H1 (cell line): Measurements from ENCODE around the gene NEU3. TPM values are rescaled to one million over a fixed set of nuclear protein-coding genes. Genes with fewer than 3 reads are reported as not detected.

ENCODE experiments used
- CTCF ChIA-PET: fragments of 300-600 bp; sonication (Branson Sonifier 250); formaldehyde crosslinking; loops from one replicate; lab custom pipeline; 2021; ENCODE audit not compliant: partially characterized antibody; lab: Charles Lee
- POLR2A ChIA-PET: fragments of 300-600 bp; sonication (Branson Sonifier 250); formaldehyde crosslinking; loops from one replicate; lab custom pipeline; 2021; ENCODE audit warnings: inconsistent platforms; ENCODE audit not compliant: partially characterized antibody; lab: Charles Lee
- DNase-seq, 2 experiments: peaks; one replicate each; pipeline versions ENCODE4 v3.0.0 to v3.0.0-alpha.2; 2010 to 2022; ENCODE audit warnings: low spot score in 2 of 2, low read depth in 1 of 2, mixed read lengths in 1 of 2
- FAIRE-seq: peaks from 2 replicates; lab custom pipeline; 2011; peaks lifted over from hg19 to GRCh38; lab: Jason Lieb, UNC
- H2AFZ ChIP-seq: 2 replicates; pipeline ENCODE4 v1.8.1; 2012; ENCODE audit warnings: low read length, inconsistent platforms
- H2AK5ac ChIP-seq: 2 replicates; pipeline ENCODE4 v1.6.1; 2013; ENCODE audit warnings: low read depth, low read length
- H2BK120ac ChIP-seq: replicated peaks from 2 replicates; pipeline ENCODE3; 2013; ENCODE audit warnings: low read depth, low read length, inconsistent platforms
- H2BK12ac ChIP-seq: 2 replicates; pipeline ENCODE4 v1.6.1; 2013; ENCODE audit warnings: low read depth, low read length
- H2BK15ac ChIP-seq: 2 replicates; pipeline ENCODE4 v1.6.1; 2013; ENCODE audit warnings: low read length
- H2BK20ac ChIP-seq: 2 replicates; pipeline ENCODE4 v1.6.1; 2013; ENCODE audit warnings: low read length
- H2BK5ac ChIP-seq: 2 replicates; pipeline ENCODE4 v1.6.1; 2013; ENCODE audit warnings: low read depth, low read length
- H3K14ac ChIP-seq: 2 replicates; pipeline ENCODE4 v1.6.1; 2013; ENCODE audit warnings: inconsistent platforms; ENCODE audit not compliant: insufficient read length
- H3K18ac ChIP-seq: 2 replicates; pipeline ENCODE4 v1.6.1; 2013; ENCODE audit warnings: low read length; ENCODE audit errors: extremely low read depth
- H3K23ac ChIP-seq: 2 replicates; pipeline ENCODE4 v1.6.1; 2013; ENCODE audit warnings: inconsistent platforms; ENCODE audit not compliant: insufficient read length
- H3K23me2 ChIP-seq: 2 replicates; pipeline ENCODE4 v1.6.1; 2013; ENCODE audit warnings: low read depth, low read length
- H3K27ac ChIP-seq: 2 replicates; pipeline ENCODE4 v1.6.1; 2011; ENCODE audit warnings: low read depth, low read length, inconsistent platforms
- H3K27me3 ChIP-seq, 4 experiments: replicated peaks in 1 of 4; 1 replicate in 1 of 4; 2 replicates in 3 of 4; pipeline versions ENCODE4 v1.6.1 to v1.8.1; 2011 to 2013; ENCODE audit warnings: low read length in 3 of 4, mild to moderate bottlenecking in 3 of 4, inconsistent platforms in 2 of 4, mixed read lengths in 2 of 4, moderate library complexity in 1 of 4; ENCODE audit not compliant: control insufficient read depth in 3 of 4, insufficient read depth in 3 of 4; ENCODE audit errors: extremely low read depth in 1 of 4
- H3K36me3 ChIP-seq, 4 experiments: 2 replicates each; pipeline versions ENCODE4 v1.6.1 to v1.8.1; 2011 to 2013; ENCODE audit warnings: mild to moderate bottlenecking in 4 of 4, low read length in 3 of 4, moderate library complexity in 2 of 4, control low read depth in 1 of 4, inconsistent platforms in 1 of 4; ENCODE audit not compliant: insufficient read depth in 4 of 4, control insufficient read depth in 2 of 4
- H3K4ac ChIP-seq: replicated peaks from 2 replicates; pipeline ENCODE3; 2013; ENCODE audit warnings: low read length, low read depth, mixed read lengths, inconsistent platforms; ENCODE audit not compliant: insufficient read length
- H3K4me1 ChIP-seq, 4 experiments: replicated peaks in 1 of 4; 1 replicate in 1 of 4; 2 replicates in 3 of 4; pipeline versions ENCODE4 v1.6.1 to v1.8.1; 2011 to 2013; ENCODE audit warnings: low read length in 3 of 4, inconsistent platforms in 2 of 4, mixed read lengths in 1 of 4; ENCODE audit not compliant: insufficient read depth in 4 of 4, control insufficient read depth in 3 of 4
- H3K4me2 ChIP-seq, 2 experiments: 2 replicates each; pipeline versions ENCODE4 v1.6.1 to v1.8.1; 2011 to 2013; ENCODE audit warnings: low read depth in 2 of 2, low read length in 2 of 2, control low read depth in 1 of 2, inconsistent platforms in 1 of 2, mild to moderate bottlenecking in 1 of 2; ENCODE audit not compliant: insufficient read depth in 1 of 2
- H3K4me3 ChIP-seq, 4 experiments: fragments of 200-600, 300-600 bp in 1 of 4; sonication (generic), shearing (Covaris generic), sonication (Bioruptor Twin) in 1 of 4; 2 replicates each; pipeline versions ENCODE4 v1.5.1 to v1.8.1; 2011 to 2016; ENCODE audit warnings: low read length in 4 of 4, low read depth in 3 of 4, control low read depth in 2 of 4, inconsistent platforms in 2 of 4, mild to moderate bottlenecking in 2 of 4, mixed read lengths in 1 of 4, moderate library complexity in 1 of 4; ENCODE audit not compliant: insufficient read depth in 2 of 4; ENCODE audit errors: extremely low read depth in 1 of 4
- H3K56ac ChIP-seq: replicated peaks from 2 replicates; pipeline ENCODE3; 2013; ENCODE audit warnings: low read depth, mild to moderate bottlenecking, mixed read lengths, low read length, inconsistent platforms; ENCODE audit not compliant: insufficient read length
- H3K79me1 ChIP-seq: 2 replicates; pipeline ENCODE4 v1.6.1; 2013; ENCODE audit warnings: low read depth, low read length, control low read depth
- H3K79me2 ChIP-seq, 2 experiments: 2 replicates each; pipeline versions ENCODE4 v1.6.1 to v1.8.1; 2012 to 2013; ENCODE audit warnings: low read length in 2 of 2, mild to moderate bottlenecking in 2 of 2, inconsistent platforms in 1 of 2; ENCODE audit not compliant: insufficient read depth in 2 of 2, control insufficient read depth in 1 of 2
- H3K9ac ChIP-seq, 4 experiments: replicated peaks in 1 of 4; 1 replicate in 1 of 4; 2 replicates in 3 of 4; pipeline versions ENCODE4 v1.6.1 to v1.8.1; 2011 to 2013; ENCODE audit warnings: low read depth in 3 of 4, low read length in 3 of 4, control low read depth in 2 of 4, mild to moderate bottlenecking in 2 of 4, moderate library complexity in 2 of 4, inconsistent platforms in 1 of 4; ENCODE audit errors: extremely low read depth in 1 of 4
- H3K9me3 ChIP-seq, 2 experiments: 2 replicates each; pipeline versions ENCODE4 v1.6.1 to v1.8.1; 2012 to 2013; ENCODE audit warnings: mild to moderate bottlenecking in 2 of 2, moderate library complexity in 2 of 2, control low read depth in 1 of 2, inconsistent platforms in 1 of 2, low read depth in 1 of 2, low read length in 1 of 2, mixed read lengths in 1 of 2; ENCODE audit not compliant: insufficient read depth in 2 of 2
- H4K20me1 ChIP-seq, 2 experiments: replicated peaks in 1 of 2; 2 replicates each; pipeline versions ENCODE3 to v1.8.1; 2011 to 2013; ENCODE audit warnings: inconsistent platforms in 2 of 2, low read length in 2 of 2, mild to moderate bottlenecking in 1 of 2; ENCODE audit not compliant: insufficient read depth in 2 of 2, control insufficient read depth in 1 of 2
- H4K5ac ChIP-seq: 2 replicates; pipeline ENCODE4 v1.6.1; 2013; ENCODE audit warnings: low read length, low read depth, mixed read lengths, inconsistent platforms; ENCODE audit not compliant: insufficient read length
- H4K8ac ChIP-seq: 2 replicates; pipeline ENCODE4 v1.8.0; 2013; ENCODE audit warnings: mild to moderate bottlenecking, moderate library complexity, low read length, inconsistent platforms; ENCODE audit not compliant: insufficient read depth; ENCODE audit errors: extremely low read depth
- H4K91ac ChIP-seq: replicated peaks from 2 replicates; pipeline ENCODE3; 2013; ENCODE audit warnings: low read length, mixed read lengths, inconsistent platforms; ENCODE audit not compliant: insufficient read length
- BCL11A ChIP-seq, 2 experiments: IDR thresholded peaks; one replicate each; pipeline ENCODE4 v1.6.1; 2011; ENCODE audit warnings: low read depth in 2 of 2, low read length in 2 of 2, mild to moderate bottlenecking in 2 of 2
- CHD1 ChIP-seq: IDR thresholded peaks from 2 replicates; pipeline ENCODE4 v1.6.1; 2012; ENCODE audit warnings: low read depth, low read length, improper control_type of control experiment
- EGR1 ChIP-seq: IDR thresholded peaks from 2 replicates; pipeline ENCODE4 v1.6.1; 2011; ENCODE audit warnings: low read depth, low read length, borderline replicate concordance
- EZH2 ChIP-seq: fragments of 200-600 bp; sonication (generic); IDR thresholded peaks from 2 replicates; pipeline ENCODE4 v1.7.1; 2012; ENCODE audit warnings: low read depth, mild to moderate bottlenecking, moderate library complexity, low read length, inconsistent platforms; ENCODE audit not compliant: severe bottlenecking
- POU5F1 ChIP-seq: IDR thresholded peaks from 2 replicates; pipeline ENCODE4 v1.6.1; 2011; ENCODE audit warnings: low read depth, mild to moderate bottlenecking, low read length, moderate library complexity
- RBBP5 ChIP-seq: IDR thresholded peaks from 2 replicates; pipeline ENCODE4 v1.7.1; 2012; ENCODE audit warnings: low read depth, mild to moderate bottlenecking, inconsistent platforms, low read length, moderate library complexity, borderline replicate concordance
- polyA plus RNA-seq, 7 experiments: library from polyadenylated mRNA; depleted of rRNA in 3 of 7; stranded (reverse) in 5 of 7; unstranded in 2 of 7; fragments of >200 nt in 5 of 7; fragments of 200-250 nt in 2 of 7; gene quantifications; 1 replicate in 5 of 7; 2 replicates in 1 of 7; 4 replicates in 1 of 7; pipeline versions ENCODE4 v1.2.1 to v1.2.3, GENCODE V29; 2011 to 2013; ENCODE audit warnings: missing spikeins in 2 of 7, mixed read lengths in 2 of 7
- total RNA-seq: library from RNA; stranded (reverse); fragmentation: NEBNext Ultra II Directional; extraction: Animal tissue kit (Norgen Biotek cat#: 25700); gene quantifications from 2 replicates; pipeline ENCODE4 v1.2.1, GENCODE V29; 2021

Gene NEU3
- total and polyA plus RNA-seq, 2 of the 8 experiments (the other 6 are each of a cell fraction or from before 2014, with no cell fraction given): 8.9 to 15.6 TPM

- CTCF ChIA-PET: interaction anchor here (0.9 to 1.8 kb wide), 4 partner anchors 14 to 186 kb away, joined by 3 to 7 read pairs (median 4); no protein-coding TSS in a partner anchor
- no peak for FAIRE-seq
Measured at GRCh38 chr11:75059299-75059698, 70.6 kb downstream of the NEU3 start.

More at GRCh38 chr11:75059299-75059698, 70.6 kb downstream of the NEU3 start:
- Histone ChIP-seq H2BK12ac (no peak overlapping the region), H3K18ac (no peak overlapping the region), H3K9ac (no peak overlapping the region), H4K5ac (no peak overlapping the region), H3K23ac (no peak overlapping the region), H3K27me3 (no peaks in the 10 kb centered on the region), H3K27ac (no peak overlapping the region), H2AK5ac (no peak overlapping the region), H2BK20ac (no peak overlapping the region), H3K9me3 (no peaks in the 10 kb centered on the region), H3K79me1 (no peaks in the 10 kb centered on the region), H3K14ac (no peak overlapping the region), H3K4ac (no peak overlapping the region), H3K4me1 (no peaks in the 10 kb centered on the region), H4K8ac (no peak overlapping the region), H2BK120ac (no peak overlapping the region), H3K56ac (no peak overlapping the region)
- DNase-seq: no peak
- no peak for TF ChIP-seq EZH2
- TF ChIP-seq EGR1: no peak
- TF ChIP-seq POU5F1: no peak
- TF ChIP-seq RBBP5: no peak
- TF ChIP-seq BCL11A (IDR thresholded peaks at IDR 0.05; ENCODE audit: low read depth in 2 of 2, low read length in 2 of 2): no peak
- TF ChIP-seq CHD1: no peak
- TF ChIP-seq, all 59 proteins: peak for 0
- no peaks in the 10 kb centered on the region for H3K23me2 ChIP-seq
- no peaks in the 10 kb centered on the region for H3K79me2 ChIP-seq
- POLR2A ChIA-PET: interaction anchor here (1.0 kb wide), 1 partner anchor 14 kb away, joined by 3 read pairs; no protein-coding TSS in a partner anchor
- no peak overlapping the region for H3K4me2 ChIP-seq
- no peak overlapping the region for H3K4me3 ChIP-seq
- no peak overlapping the region for H4K91ac ChIP-seq
- no peaks in the 10 kb centered on the region for H4K20me1 ChIP-seq
- no peaks in the 10 kb centered on the region for H3K36me3 ChIP-seq
- H2BK5ac ChIP-seq: no peak overlapping the region
- no peak overlapping the region for H2AFZ ChIP-seq
- no peak overlapping the region for H2BK15ac ChIP-seq
